ENCODE data around the gene ACVRL1.

The ACVRL1 gene

GRCh38 chr12:51867796-51868428, 39.4 kb upstream of the ACVRL1 start:
- no peak overlapping the region for H3K4me3 ChIP-seq (ENCODE audit: low read length in 2 of 2)
- H3K27me3 ChIP-seq (ENCODE audit: control insufficient read depth in 1 of 2, insufficient read depth in 2 of 2, low read length in 2 of 2) = peaks cover 31 to 48% of the 10 kb centered on the region in 2 donors
- peaks cover 28% of the 10 kb centered on the region for H3K4me1 ChIP-seq (ENCODE audit: control insufficient read depth, insufficient read depth, low read length)
- H3K9me3 ChIP-seq (ENCODE audit: control insufficient read depth in 2 of 2, low read length in 2 of 2) = no peaks in the 10 kb centered on the region
- H3K9ac ChIP-seq (ENCODE audit: low read length in 2 of 2) = no peak overlapping the region
- no peak overlapping the region for H3K27ac ChIP-seq (ENCODE audit: low read length)
- no peaks in the 10 kb centered on the region for H3K36me3 ChIP-seq (ENCODE audit: control insufficient read depth in 2 of 2, insufficient read depth in 2 of 2, low read length in 2 of 2)

DNA sequence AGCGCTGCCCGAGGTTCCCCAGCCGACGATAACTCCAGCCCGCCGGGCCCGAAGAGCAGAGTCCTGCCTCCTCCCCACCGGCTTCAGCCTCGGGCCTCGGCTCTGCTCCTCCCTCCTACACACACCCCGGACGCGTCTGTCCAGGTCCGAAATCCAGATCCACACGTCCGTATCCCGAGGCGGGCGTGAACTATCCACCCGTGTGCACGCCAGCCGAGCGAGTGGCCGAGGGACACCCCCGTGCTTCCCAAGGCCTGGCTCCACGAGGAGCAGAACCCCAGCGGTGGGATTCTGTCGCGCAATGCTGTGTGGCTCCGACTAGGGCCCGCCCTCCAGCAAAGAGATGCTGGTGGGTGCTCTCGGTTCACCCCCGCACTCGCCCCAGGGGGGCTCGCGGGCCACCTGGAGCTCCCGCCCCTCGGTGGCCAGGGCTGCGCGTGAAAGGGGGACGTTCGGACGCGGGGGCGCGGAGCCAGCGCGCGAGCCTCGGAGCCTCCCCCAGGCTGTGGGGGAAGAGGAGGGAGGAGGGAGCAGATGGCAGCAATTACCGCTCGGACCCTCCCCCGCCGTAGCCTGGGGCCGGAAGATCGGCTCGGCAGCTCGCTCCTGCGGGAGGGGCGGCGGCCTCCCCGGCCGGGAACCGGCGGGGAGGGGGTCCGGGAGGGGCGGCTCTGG, 38.3 kb upstream of the ACVRL1 start:
- Histone ChIP-seq H3K9ac (ENCODE audit: low read length in 2 of 2) (peak overlapping the region in 1 of 2 donors; percentile 31), H3K4me1 (ENCODE audit: control insufficient read depth, insufficient read depth, low read length) (peaks cover 23% of the 10 kb centered on the region), H3K4me3 (ENCODE audit: low read length in 2 of 2) (peak overlapping the region; percentile 29 to 68), H3K9me3 (ENCODE audit: control insufficient read depth in 2 of 2, low read length in 2 of 2) (no peaks in the 10 kb centered on the region), H3K36me3 (ENCODE audit: control insufficient read depth in 2 of 2, insufficient read depth in 2 of 2, low read length in 2 of 2) (no peaks in the 10 kb centered on the region), H3K27me3 (ENCODE audit: control insufficient read depth in 1 of 2, insufficient read depth in 2 of 2, low read length in 2 of 2) (peaks cover 33 to 43% of the 10 kb centered on the region in 2 donors), H3K27ac (ENCODE audit: low read length) (no peak overlapping the region)

GRCh38 chr12:51869496-51869865, 37.8 kb upstream of the ACVRL1 start:
- Histone ChIP-seq H3K9me3 (ENCODE audit: control insufficient read depth in 2 of 2, low read length in 2 of 2) (no peaks in the 10 kb centered on the region), H3K27ac (ENCODE audit: low read length) (no peak overlapping the region), H3K9ac (ENCODE audit: low read length in 2 of 2) (peak overlapping the region in 1 of 2 donors; percentile 31), H3K4me1 (ENCODE audit: control insufficient read depth, insufficient read depth, low read length) (peaks cover 18% of the 10 kb centered on the region), H3K36me3 (ENCODE audit: control insufficient read depth in 2 of 2, insufficient read depth in 2 of 2, low read length in 2 of 2) (no peaks in the 10 kb centered on the region), H3K27me3 (ENCODE audit: control insufficient read depth in 1 of 2, insufficient read depth in 2 of 2, low read length in 2 of 2) (peaks cover 33 to 37% of the 10 kb centered on the region in 2 donors), H3K4me3 (ENCODE audit: low read length in 2 of 2) (peak overlapping the region in 1 of 2 donors; percentile 68)

DNA sequence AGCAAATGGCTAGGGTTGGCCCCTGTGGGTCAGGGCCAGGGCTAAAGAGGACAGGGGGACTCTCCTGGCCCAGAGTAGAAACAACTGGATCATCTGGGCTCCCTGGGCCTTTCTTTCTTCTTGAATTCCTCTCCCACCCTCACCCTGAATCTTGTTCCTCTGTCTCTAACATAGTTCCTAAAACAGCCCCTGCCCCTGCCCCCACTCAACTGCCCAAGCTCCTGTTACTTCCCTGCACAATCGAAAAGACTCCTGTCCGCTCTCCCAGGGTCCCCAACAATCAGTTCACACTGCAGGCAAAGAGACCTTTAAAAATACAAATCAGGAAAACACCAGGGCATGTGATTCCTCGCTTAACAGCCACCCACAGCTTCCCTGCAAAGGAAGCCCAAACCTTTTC, 37.4 kb upstream of the ACVRL1 start:
- H3K4me3 ChIP-seq (ENCODE audit: low read length in 2 of 2) = peak overlapping the region in 1 of 2 donors; percentile 68
- no peaks in the 10 kb centered on the region for H3K36me3 ChIP-seq (ENCODE audit: control insufficient read depth in 2 of 2, insufficient read depth in 2 of 2, low read length in 2 of 2)
- H3K4me1 ChIP-seq (ENCODE audit: control insufficient read depth, insufficient read depth, low read length) = peaks cover 14% of the 10 kb centered on the region
- H3K9me3 ChIP-seq (ENCODE audit: control insufficient read depth in 2 of 2, low read length in 2 of 2) = no peaks in the 10 kb centered on the region
- H3K27ac ChIP-seq (ENCODE audit: low read length) = no peak overlapping the region
- H3K9ac ChIP-seq (ENCODE audit: low read length in 2 of 2) = no peak overlapping the region
- peaks cover 31 to 34% of the 10 kb centered on the region in 2 donors for H3K27me3 ChIP-seq (ENCODE audit: control insufficient read depth in 1 of 2, insufficient read depth in 2 of 2, low read length in 2 of 2)

GRCh38 chr12:51870504-51870903, 36.8 kb upstream of the ACVRL1 start:
- Histone ChIP-seq H3K9me3 (ENCODE audit: control insufficient read depth in 2 of 2, low read length in 2 of 2) (no peaks in the 10 kb centered on the region), H3K4me1 (ENCODE audit: control insufficient read depth, insufficient read depth, low read length) (peaks cover 14% of the 10 kb centered on the region), H3K27ac (ENCODE audit: low read length) (no peak overlapping the region), H3K9ac (ENCODE audit: low read length in 2 of 2) (no peak overlapping the region), H3K4me3 (ENCODE audit: low read length in 2 of 2) (no peak overlapping the region), H3K27me3 (ENCODE audit: control insufficient read depth in 1 of 2, insufficient read depth in 2 of 2, low read length in 2 of 2) (peaks cover 29% of the 10 kb centered on the region in 2 donors), H3K36me3 (ENCODE audit: control insufficient read depth in 2 of 2, insufficient read depth in 2 of 2, low read length in 2 of 2) (no peaks in the 10 kb centered on the region)

- Histone ChIP-seq H3K9ac (ENCODE audit: low read length in 2 of 2) (no peak overlapping the region), H3K36me3 (ENCODE audit: control insufficient read depth in 2 of 2, insufficient read depth in 2 of 2, low read length in 2 of 2) (no peaks in the 10 kb centered on the region), H3K4me3 (ENCODE audit: low read length in 2 of 2) (no peak overlapping the region), H3K4me1 (ENCODE audit: control insufficient read depth, insufficient read depth, low read length) (peaks cover 10% of the 10 kb centered on the region), H3K27me3 (ENCODE audit: control insufficient read depth in 1 of 2, insufficient read depth in 2 of 2, low read length in 2 of 2) (peaks cover 24 to 29% of the 10 kb centered on the region in 2 donors), H3K27ac (ENCODE audit: low read length) (no peak overlapping the region), H3K9me3 (ENCODE audit: control insufficient read depth in 2 of 2, low read length in 2 of 2) (no peaks in the 10 kb centered on the region)
Observed at GRCh38 chr12:51871126-51871525, 36.2 kb upstream of the ACVRL1 start.

GRCh38 chr12:51871918-51872688, 35.2 kb upstream of the ACVRL1 start:
- peaks cover 23 to 29% of the 10 kb centered on the region in 2 donors for H3K27me3 ChIP-seq (ENCODE audit: control insufficient read depth in 1 of 2, insufficient read depth in 2 of 2, low read length in 2 of 2)
- H3K36me3 ChIP-seq (ENCODE audit: control insufficient read depth in 2 of 2, insufficient read depth in 2 of 2, low read length in 2 of 2) = no peaks in the 10 kb centered on the region
- H3K9ac ChIP-seq (ENCODE audit: low read length in 2 of 2) = no peak overlapping the region
- peaks cover 10% of the 10 kb centered on the region for H3K4me1 ChIP-seq (ENCODE audit: control insufficient read depth, insufficient read depth, low read length)
- H3K9me3 ChIP-seq (ENCODE audit: control insufficient read depth in 2 of 2, low read length in 2 of 2) = no peaks in the 10 kb centered on the region
- H3K4me3 ChIP-seq (ENCODE audit: low read length in 2 of 2) = no peak overlapping the region
- no peak overlapping the region for H3K27ac ChIP-seq (ENCODE audit: low read length)

DNA sequence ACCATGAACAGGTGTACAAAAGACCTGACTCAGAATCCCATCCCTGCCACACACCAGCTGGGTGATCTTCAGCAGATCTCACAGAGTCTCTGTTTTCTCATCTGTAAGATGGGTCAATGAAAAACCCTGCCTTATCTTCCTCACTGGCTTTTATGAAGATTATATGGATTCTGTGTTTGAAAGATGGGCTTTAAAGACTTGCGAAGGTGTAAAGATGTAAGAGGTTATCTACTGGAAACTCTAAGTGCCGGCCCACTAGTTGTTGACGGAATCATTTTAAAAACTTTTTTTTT, 34.7 kb upstream of the ACVRL1 start:
- H3K27ac ChIP-seq (ENCODE audit: low read length) = no peak overlapping the region
- H3K9me3 ChIP-seq (ENCODE audit: control insufficient read depth in 2 of 2, low read length in 2 of 2) = no peaks in the 10 kb centered on the region
- H3K9ac ChIP-seq (ENCODE audit: low read length in 2 of 2) = no peak overlapping the region
- no peaks in the 10 kb centered on the region for H3K36me3 ChIP-seq (ENCODE audit: control insufficient read depth in 2 of 2, insufficient read depth in 2 of 2, low read length in 2 of 2)
- peaks cover 10% of the 10 kb centered on the region for H3K4me1 ChIP-seq (ENCODE audit: control insufficient read depth, insufficient read depth, low read length)
- H3K4me3 ChIP-seq (ENCODE audit: low read length in 2 of 2) = no peak overlapping the region
- H3K27me3 ChIP-seq (ENCODE audit: control insufficient read depth in 1 of 2, insufficient read depth in 2 of 2, low read length in 2 of 2) = peaks cover 23 to 26% of the 10 kb centered on the region in 2 donors

- Histone ChIP-seq H3K4me1 (ENCODE audit: control insufficient read depth, insufficient read depth, low read length) (peaks cover 10% of the 10 kb centered on the region), H3K27ac (ENCODE audit: low read length) (no peak overlapping the region), H3K9me3 (ENCODE audit: control insufficient read depth in 2 of 2, low read length in 2 of 2) (no peaks in the 10 kb centered on the region), H3K4me3 (ENCODE audit: low read length in 2 of 2) (no peak overlapping the region), H3K27me3 (ENCODE audit: control insufficient read depth in 1 of 2, insufficient read depth in 2 of 2, low read length in 2 of 2) (peaks cover 16 to 23% of the 10 kb centered on the region in 2 donors), H3K36me3 (ENCODE audit: control insufficient read depth in 2 of 2, insufficient read depth in 2 of 2, low read length in 2 of 2) (no peaks in the 10 kb centered on the region), H3K9ac (ENCODE audit: low read length in 2 of 2) (no peak overlapping the region)
Observed at GRCh38 chr12:51873251-51873994, 33.9 kb upstream of the ACVRL1 start.

GRCh38 chr12:51874000-51874399, 33.3 kb upstream of the ACVRL1 start:
- Histone ChIP-seq H3K4me3 (ENCODE audit: low read length in 2 of 2) (no peak overlapping the region), H3K9me3 (ENCODE audit: control insufficient read depth in 2 of 2, low read length in 2 of 2) (no peaks in the 10 kb centered on the region), H3K4me1 (ENCODE audit: control insufficient read depth, insufficient read depth, low read length) (peaks cover 6% of the 10 kb centered on the region), H3K36me3 (ENCODE audit: control insufficient read depth in 2 of 2, insufficient read depth in 2 of 2, low read length in 2 of 2) (no peaks in the 10 kb centered on the region), H3K27ac (ENCODE audit: low read length) (no peak overlapping the region), H3K9ac (ENCODE audit: low read length in 2 of 2) (no peak overlapping the region), H3K27me3 (ENCODE audit: control insufficient read depth in 1 of 2, insufficient read depth in 2 of 2, low read length in 2 of 2) (peaks cover 10 to 19% of the 10 kb centered on the region in 2 donors)

Measured in stomach smooth muscle (tissue), 2 donors.